AG09309 (cell line): Measurements from ENCODE around the gene CCL19.

Experiments used
- DNase-seq: peaks from one replicate; pipeline ENCODE4 v3.0.0-alpha.2; 2010; ENCODE audit warnings: low read depth
- H3K4me3 ChIP-seq: 2 replicates; pipeline ENCODE4 v1.5.1; 2011; ENCODE audit warnings: mild to moderate bottlenecking, low read depth, low read length, moderate library complexity; ENCODE audit not compliant: control insufficient read depth
- TF ChIP-seq, protein P1 (sequence below): IDR thresholded peaks from 2 replicates; pipeline ENCODE4 v1.5.1; 2011; ENCODE audit warnings: mild to moderate bottlenecking, low read depth, low read length, inconsistent platforms; ENCODE audit not compliant: insufficient read depth, control insufficient read depth; ENCODE audit errors: missing control alignments

The CCL19 gene

DNA sequence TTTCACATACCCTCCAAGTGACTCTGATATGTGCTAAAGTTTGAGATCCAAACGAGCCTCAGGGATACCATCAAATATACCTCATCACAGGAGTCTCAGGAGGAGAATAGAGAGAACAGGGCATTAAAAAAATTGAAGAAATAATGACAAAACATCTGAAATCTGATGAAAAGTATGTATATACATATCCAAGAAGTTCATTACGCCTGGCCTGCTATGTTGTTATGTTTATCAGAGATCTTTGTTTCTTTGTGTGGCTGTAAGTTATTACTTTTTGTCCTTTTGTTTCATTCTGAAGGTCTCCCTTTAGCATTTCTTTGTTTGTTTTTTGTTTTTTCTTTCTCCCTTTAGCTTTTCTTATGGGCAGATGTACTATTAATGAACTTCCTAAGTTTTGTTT lies 2.5 kb upstream of the CCL19 start:
- TF ChIP-seq, protein P1, sequence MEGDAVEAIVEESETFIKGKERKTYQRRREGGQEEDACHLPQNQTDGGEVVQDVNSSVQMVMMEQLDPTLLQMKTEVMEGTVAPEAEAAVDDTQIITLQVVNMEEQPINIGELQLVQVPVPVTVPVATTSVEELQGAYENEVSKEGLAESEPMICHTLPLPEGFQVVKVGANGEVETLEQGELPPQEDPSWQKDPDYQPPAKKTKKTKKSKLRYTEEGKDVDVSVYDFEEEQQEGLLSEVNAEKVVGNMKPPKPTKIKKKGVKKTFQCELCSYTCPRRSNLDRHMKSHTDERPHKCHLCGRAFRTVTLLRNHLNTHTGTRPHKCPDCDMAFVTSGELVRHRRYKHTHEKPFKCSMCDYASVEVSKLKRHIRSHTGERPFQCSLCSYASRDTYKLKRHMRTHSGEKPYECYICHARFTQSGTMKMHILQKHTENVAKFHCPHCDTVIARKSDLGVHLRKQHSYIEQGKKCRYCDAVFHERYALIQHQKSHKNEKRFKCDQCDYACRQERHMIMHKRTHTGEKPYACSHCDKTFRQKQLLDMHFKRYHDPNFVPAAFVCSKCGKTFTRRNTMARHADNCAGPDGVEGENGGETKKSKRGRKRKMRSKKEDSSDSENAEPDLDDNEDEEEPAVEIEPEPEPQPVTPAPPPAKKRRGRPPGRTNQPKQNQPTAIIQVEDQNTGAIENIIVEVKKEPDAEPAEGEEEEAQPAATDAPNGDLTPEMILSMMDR, result no peak
- no peak overlapping the region for H3K4me3 ChIP-seq
- no peak for DNase-seq

DNA sequence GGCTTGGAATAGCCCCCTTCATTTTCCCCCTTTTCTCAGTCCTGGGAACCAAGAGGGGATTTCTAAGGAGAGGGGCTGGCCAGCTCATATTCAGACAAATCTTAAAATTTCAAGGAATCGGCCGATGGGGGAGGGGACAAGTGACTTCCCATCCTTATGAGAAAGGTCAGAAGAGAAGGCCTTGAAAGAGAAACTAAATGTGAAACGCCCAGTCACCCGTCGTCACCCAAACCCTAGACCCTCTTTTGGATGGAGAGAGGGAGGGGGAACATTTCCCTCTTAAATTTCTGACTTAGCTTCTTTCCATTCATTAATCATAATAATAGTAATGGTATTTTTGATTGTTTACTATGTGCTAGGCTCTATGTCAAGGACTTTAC lies 850 bp upstream of the CCL19 start:
- no peak overlapping the region for H3K4me3 ChIP-seq
- no peak for DNase-seq
- TF ChIP-seq, protein P1, result no peak

DNA sequence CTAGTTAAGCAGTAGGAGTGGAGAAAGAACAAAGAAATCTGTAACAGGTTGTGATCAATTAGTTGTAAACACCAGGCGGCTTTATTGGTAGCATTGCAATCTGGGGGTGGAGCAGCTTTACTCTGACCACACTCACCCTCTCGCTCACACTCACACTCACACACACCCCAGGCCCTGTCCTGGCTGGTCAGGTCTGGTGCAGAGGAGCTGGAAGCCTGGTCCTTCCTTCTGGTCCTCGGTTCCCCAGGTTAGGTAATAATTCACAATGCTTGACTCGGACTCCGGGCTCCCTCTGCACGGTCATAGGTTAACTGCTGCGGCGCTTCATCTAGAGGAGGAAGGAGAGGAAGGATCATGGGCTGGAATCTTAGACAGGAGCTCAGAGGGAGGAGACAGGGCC lies 1.6 kb downstream of the CCL19 start:
- TF ChIP-seq, protein P1, result no peak
- H3K4me3 ChIP-seq, result no peak overlapping the region
- no peak for DNase-seq

DNA sequence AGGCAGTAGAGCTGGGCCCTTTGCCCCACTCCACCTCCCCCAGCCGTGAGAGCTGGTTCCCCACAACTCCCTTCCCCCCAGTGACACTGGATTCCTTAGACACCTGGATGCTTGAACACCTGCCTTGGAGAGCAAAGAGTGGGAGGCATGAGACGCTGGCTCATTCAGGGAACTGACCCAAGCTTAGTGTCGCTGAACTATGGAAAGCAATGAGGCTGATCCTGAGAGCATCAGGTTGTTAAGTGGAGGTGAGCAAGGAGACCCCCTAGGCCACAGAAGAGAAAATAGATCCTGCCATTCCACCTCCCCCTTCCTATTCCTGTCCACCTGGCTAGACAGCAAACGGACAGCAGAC lies 2.0 kb downstream of the CCL19 start:
- TF ChIP-seq, protein P1, result no peak
- H3K4me3 ChIP-seq, result no peak overlapping the region
- no peak for DNase-seq

DNA sequence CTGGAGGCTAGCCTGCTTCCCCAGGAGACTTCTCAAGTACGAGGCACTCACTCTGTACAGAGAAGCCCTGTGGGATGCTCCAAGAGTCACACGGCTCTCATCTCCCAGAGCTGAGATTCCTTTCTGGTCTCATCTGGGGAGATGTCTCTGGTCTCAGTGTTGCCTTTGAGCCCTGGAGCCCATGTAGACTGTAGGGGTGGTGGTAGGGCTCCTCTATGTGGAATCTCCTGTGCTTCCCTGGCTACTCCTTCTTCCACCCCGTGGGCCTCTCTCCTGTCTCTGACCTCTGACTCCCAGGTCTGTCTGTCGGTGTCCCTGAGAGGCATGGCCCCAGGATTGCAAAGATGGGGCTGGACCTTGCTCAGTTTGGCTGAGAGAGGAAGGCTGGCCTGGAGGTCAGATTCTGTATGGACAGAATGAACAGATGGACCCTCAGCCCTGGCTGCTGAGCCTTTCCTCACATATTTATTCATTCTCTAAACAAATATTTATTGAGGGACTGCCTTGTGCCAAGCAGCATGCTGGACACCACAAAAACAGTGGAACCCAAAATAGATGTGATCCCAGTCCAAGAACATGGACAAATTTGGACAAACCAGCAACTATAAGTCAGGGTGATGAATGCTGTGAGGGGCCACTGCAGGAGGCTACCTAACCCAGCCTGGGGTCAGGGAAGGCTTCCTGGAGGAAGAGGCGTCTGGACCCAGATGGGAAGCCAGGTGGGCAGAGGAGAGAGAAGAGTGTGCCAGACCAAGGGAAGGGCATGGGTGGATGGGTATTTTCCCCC lies 2.6 kb downstream of the CCL19 start:
- TF ChIP-seq, protein P1, result no peak
- H3K4me3 ChIP-seq, result no peak overlapping the region
- no peak for DNase-seq

DNA sequence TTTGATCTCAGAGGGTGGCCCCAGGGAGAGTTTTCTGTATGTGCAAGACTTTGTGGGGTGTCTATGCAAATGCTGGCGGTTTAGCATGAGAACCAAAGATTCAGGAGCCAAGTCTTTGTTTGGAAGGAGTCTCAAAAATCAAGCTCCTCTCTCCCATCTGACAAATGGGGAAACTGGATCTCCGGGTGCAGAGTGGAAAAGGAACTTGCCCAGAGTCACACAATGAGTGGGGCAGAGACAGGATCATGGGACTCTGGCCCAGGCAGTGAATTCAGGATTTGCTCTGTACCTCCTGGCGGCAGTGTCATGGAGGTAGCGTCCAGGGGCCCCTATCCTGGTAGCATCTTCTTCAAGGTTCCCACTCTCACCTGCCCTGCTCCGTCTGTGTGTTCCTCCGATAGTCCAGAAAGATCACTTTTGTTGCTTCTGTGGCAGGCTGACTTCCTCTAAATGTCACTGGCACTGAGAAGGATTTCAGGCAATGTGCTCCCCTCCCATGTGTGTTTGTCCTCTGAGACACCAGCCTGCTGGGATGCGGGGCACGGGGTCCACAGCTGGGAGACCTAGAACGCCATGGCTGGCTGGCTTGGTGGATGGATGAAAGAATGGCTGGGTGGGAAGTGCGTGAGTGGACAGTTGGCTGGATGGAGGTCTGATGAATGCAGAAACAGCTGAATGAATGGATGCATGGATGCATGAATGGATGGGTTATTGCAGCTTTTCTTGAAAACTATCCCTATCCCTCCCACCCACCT lies 3.6 kb downstream of the CCL19 start:
- no peak overlapping the region for H3K4me3 ChIP-seq
- TF ChIP-seq, protein P1, result no peak
- DNase-seq, result no peak

DNA sequence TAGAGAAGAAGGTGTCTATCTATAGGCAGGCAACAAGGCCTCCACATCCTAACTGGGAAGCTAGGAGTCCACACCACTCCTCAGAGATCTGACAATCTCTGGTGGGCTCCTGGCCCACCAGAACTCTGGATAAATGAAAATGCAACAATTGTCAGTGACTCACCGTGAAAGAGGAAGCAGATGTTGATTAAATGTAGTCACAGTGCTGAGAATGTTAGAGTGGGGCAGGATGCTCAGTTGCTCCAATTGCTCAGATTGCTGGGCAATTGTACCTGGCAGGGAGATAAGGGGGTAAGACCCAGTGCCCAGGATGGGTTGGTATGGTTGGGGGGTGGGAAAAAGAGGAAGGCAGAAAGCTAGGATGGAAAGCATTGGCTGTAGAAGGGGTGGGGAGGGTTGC lies 4.3 kb downstream of the CCL19 start:
- TF ChIP-seq, protein P1, result no peak
- no peak overlapping the region for H3K4me3 ChIP-seq
- DNase-seq, result no peak
